ENCODE data around the gene PPP3CA. TPM values are rescaled to one million over a fixed set of nuclear protein-coding genes. Genes with fewer than 3 reads are reported as not detected.

The PPP3CA gene
- total and polyA plus RNA-seq, 2 of the 8 experiments (the other 6 are each of a cell fraction or from before 2014, with no cell fraction given), result 7.9 to 35.0 TPM

- Histone ChIP-seq H3K9ac (replicated peaks in 1 of 4; ENCODE audit: extremely low read depth in 1 of 4, low read depth in 3 of 4, low read length in 3 of 4) (no peak overlapping the region), H4K5ac (ENCODE audit: insufficient read length, low read depth, low read length) (no peak overlapping the region), H2BK5ac (ENCODE audit: low read depth, low read length) (no peak overlapping the region), H3K36me3 (ENCODE audit: control insufficient read depth in 2 of 4, insufficient read depth in 4 of 4, low read length in 3 of 4) (no peaks in the 10 kb centered on the region), H3K4me2 (ENCODE audit: insufficient read depth in 1 of 2, low read depth in 2 of 2, low read length in 2 of 2) (no peak overlapping the region), H3K79me1 (ENCODE audit: low read depth, low read length) (no peaks in the 10 kb centered on the region), H3K27ac (ENCODE audit: low read depth, low read length) (no peak overlapping the region), H3K9me3 (ENCODE audit: insufficient read depth in 2 of 2, low read depth in 1 of 2, low read length in 1 of 2) (no peaks in the 10 kb centered on the region), H2AK5ac (ENCODE audit: low read depth, low read length) (no peak overlapping the region), H3K4ac (replicated peaks; ENCODE audit: insufficient read length, low read depth, low read length) (no peak overlapping the region), H2BK12ac (ENCODE audit: low read depth, low read length) (no peak overlapping the region), H3K27me3 (replicated peaks in 1 of 4; ENCODE audit: control insufficient read depth in 3 of 4, extremely low read depth in 1 of 4, insufficient read depth in 3 of 4, low read length in 3 of 4) (no peaks in the 10 kb centered on the region), H3K23ac (ENCODE audit: insufficient read length) (no peak overlapping the region), H3K4me3 (ENCODE audit: extremely low read depth in 1 of 4, insufficient read depth in 2 of 4, low read depth in 3 of 4, low read length in 4 of 4) (no peak overlapping the region), H4K20me1 (replicated peaks in 1 of 2; ENCODE audit: control insufficient read depth in 1 of 2, insufficient read depth in 2 of 2, low read length in 2 of 2) (no peaks in the 10 kb centered on the region), H3K4me1 (replicated peaks in 1 of 4; ENCODE audit: control insufficient read depth in 3 of 4, insufficient read depth in 4 of 4, low read length in 3 of 4) (no peaks in the 10 kb centered on the region), H2AFZ (ENCODE audit: low read length) (no peak overlapping the region), H2BK20ac (ENCODE audit: low read length) (no peak overlapping the region), H3K23me2 (ENCODE audit: low read depth, low read length) (peaks cover 2% of the 10 kb centered on the region; the same call in 1 of the 2 replicates), H3K79me2 (ENCODE audit: control insufficient read depth in 1 of 2, insufficient read depth in 2 of 2, low read length in 2 of 2) (no peaks in the 10 kb centered on the region), H4K91ac (replicated peaks; ENCODE audit: insufficient read length, low read length) (no peak overlapping the region), H3K14ac (ENCODE audit: insufficient read length) (no peak overlapping the region), H4K8ac (ENCODE audit: extremely low read depth, insufficient read depth, low read length) (no peak overlapping the region), H3K18ac (ENCODE audit: extremely low read depth, low read length) (no peak overlapping the region), H2BK120ac (replicated peaks; ENCODE audit: low read depth, low read length) (no peak overlapping the region), H2BK15ac (ENCODE audit: low read length) (no peak overlapping the region), H3K56ac (replicated peaks; ENCODE audit: insufficient read length, low read depth, low read length) (no peak overlapping the region)
- FAIRE-seq (no peak), DNase-seq (ENCODE audit: low read depth in 1 of 2, low spot score in 2 of 2) (no peak)
- CTCF ChIA-PET (ENCODE audit: partially characterized antibody), result no interaction called here
- POLR2A ChIA-PET (ENCODE audit: partially characterized antibody), result no interaction called here
- TF ChIP-seq RFX5 (IDR thresholded peaks at IDR 0.05; ENCODE audit: borderline replicate concordance, low read depth, low read length) (no peak), YY1 (IDR thresholded peaks at IDR 0.05; ENCODE audit: low read depth, low read length) (no peak)
These were observed 266.2 kb downstream of the PPP3CA start for GRCh38 chr4:101081166-101081565.

Data from H1 (cell line).